GM18505 (cell line): ENCODE data around the gene GMPR2.
"Not testable (repeated sequence)": the region's sequence is repeated elsewhere in the genome, so short reads cannot be mapped to it uniquely, and the experiment has no call there.

Experiments
- ATAC-seq: cut with Tn5 transposase; IDR thresholded peaks from one replicate; pipeline ENCODE4 v1.9.1; 2021; ENCODE audit not compliant: unreplicated experiment
- POLR2A ChIP-seq: IDR thresholded peaks from 4 replicates; pipeline ENCODE4 v1.6.1; 2011; ENCODE audit warnings: borderline replicate concordance; ENCODE audit not compliant: insufficient read depth, insufficient read length; ENCODE audit errors: extremely low read depth

GMPR2 gene

GRCh38 chr14:24241829-24242443, 9.2 kb downstream of the GMPR2 start:
- no peak for TF ChIP-seq POLR2A
- peak; percentile 77 for ATAC-seq

DNA sequence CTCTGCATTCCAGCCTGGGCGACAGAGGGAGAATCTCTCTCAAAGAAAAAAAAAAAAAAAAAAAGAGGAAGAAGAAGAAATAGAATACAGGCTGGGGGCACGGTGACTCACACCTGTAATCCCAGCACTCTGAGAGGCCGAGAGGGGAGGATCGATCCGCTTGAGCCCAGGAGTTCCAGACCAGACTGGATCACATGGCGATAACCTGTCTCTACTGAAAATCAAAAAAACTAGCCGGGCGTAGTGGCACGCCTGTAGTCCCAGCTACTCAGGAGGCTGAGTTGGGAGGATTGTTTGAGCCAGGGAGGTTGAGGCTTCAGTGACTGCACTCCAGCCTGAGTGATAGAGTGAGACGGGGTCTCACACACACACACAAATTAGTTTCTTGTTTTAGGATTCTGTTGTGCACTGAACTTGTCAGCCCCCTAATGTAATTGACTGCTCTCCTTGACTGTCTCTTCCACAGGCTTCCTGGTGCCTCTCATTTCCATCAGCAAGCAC, 10.7 kb downstream of the GMPR2 start:
- no peak for ATAC-seq
- no peak for TF ChIP-seq POLR2A

DNA sequence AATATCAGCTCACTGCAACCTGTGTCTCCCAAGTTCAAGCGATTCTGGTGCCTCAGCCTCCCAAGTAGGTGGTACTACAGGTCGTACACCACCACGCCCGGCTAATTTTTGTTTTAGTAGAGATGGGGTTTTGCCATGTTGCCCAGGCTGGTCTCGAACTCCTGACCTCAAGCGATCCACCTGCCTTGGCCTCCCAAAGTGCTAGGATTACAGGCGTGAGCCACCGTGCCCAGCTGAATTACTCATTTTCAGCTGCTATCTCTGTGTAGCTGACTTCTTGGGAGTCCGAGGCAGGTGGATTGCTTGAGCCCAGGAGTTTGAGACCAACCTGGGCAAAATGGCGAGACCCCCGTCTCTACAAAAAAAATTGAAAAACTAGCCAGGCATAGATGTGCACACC, 12.6 kb downstream of the GMPR2 start:
- not testable (repeated sequence) for ATAC-seq

- TF ChIP-seq POLR2A, result peak; percentile 27
- ATAC-seq, result no peak
These were observed 14.1 kb downstream of the GMPR2 start for GRCh38 chr14:24246765-24247212.

GRCh38 chr14:24247422-24247821, 14.7 kb downstream of the GMPR2 start:
- TF ChIP-seq POLR2A, result no peak
- ATAC-seq, result no peak

GRCh38 chr14:24249230-24250021, 16.7 kb downstream of the GMPR2 start:
- no peak for TF ChIP-seq POLR2A

GRCh38 chr14:24250354-24250753, 17.6 kb downstream of the GMPR2 start:
- ATAC-seq, result no peak
- no peak for TF ChIP-seq POLR2A

More at GRCh38 chr14:24249230-24250021, 16.7 kb downstream of the GMPR2 start:
- ATAC-seq, result no peak

DNA sequence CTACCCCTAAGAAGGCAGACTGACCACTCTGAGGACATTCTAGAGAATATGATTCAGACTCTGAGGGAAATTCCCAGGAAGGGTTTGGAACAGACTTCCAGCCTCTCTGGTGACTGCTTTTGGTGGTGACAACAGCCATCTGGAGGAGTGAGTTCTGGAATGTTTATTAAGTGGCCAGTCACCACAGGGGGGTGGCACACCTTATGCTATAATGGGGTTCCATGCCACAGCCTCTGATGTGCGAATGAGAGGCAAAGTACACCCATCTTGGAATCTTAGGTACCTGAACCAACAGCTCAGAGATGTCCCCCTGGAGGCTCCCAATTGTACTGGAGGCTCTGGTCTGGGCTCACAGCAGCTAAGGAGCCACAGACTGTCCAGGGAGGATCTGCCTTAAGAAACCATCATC, 19.2 kb downstream of the GMPR2 start:
- TF ChIP-seq POLR2A, result no peak
- ATAC-seq, result no peak

- TF ChIP-seq POLR2A, result no peak
- ATAC-seq, result no peak
These were observed 19.8 kb downstream of the GMPR2 start for GRCh38 chr14:24252289-24253124.

DNA sequence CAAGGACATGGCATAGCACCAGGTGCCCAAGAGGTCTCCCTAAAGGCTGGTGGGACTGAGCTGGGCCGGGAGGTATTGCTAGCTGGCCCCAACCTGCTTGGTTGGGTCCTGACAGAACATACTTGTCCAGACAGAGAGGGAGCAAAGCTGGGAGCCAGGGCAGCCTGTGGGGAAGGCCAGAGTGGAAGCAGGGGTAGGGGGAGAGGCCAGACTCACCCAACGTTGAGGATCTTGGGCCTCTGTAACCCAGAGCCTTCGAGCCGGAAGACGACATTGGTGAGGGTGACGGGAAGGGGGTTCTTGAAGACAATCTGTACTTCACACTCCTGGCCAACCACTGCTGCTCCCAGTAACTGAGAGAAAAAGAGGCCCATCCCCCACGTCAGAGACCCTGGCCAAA, 21.2 kb downstream of the GMPR2 start:
- no peak for ATAC-seq
- TF ChIP-seq POLR2A, result no peak

DNA sequence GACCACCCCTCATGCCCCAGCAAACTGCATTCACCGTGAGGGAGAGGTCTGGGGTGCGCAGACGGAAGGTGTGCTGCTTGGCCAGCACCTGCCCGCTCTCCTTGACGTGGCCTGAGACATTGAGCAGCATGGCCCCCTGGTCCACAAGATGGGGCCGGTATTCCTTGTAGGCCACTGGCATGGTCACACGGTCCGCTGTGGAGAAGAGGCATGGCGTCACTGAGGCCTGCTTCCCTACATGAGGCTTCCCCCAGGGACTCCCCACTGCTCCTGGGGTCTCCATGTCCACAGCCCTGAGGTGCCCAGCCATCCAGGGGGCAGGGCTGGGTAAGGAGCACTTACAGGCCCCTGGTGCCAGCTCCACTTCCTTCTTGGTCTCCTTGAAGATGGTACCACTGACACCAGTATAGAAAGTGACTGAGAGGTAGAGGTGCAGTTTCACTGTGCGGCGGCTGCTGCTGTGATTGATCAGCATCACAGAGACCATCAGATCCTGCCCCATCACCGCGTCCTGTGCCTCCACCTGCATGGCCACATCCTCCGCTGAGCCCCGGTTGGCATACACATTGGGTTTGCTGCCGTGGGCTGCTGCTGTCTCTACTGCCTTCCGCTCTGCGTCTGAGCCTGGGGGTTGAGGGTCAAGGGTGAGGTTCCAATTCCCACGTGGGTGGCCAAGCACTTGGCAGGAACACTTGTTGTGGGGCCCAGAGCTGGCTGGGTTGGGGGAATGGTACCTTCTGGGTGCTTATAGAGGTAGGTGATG, 22.1 kb downstream of the GMPR2 start:
- no peak for TF ChIP-seq POLR2A

GRCh38 chr14:24255438-24255837, 22.7 kb downstream of the GMPR2 start:
- no peak for TF ChIP-seq POLR2A
- ATAC-seq, result no peak

More for the DNA sequence above, 22.1 kb downstream of the GMPR2 start:
- no peak for ATAC-seq
